RWPE1 (cell line): ENCODE data around the gene CSMD2.

Source experiments
- CTCF ChIA-PET: fragments of 350-600 bp; sonication (Branson Sonifier 250); formaldehyde crosslinking; extraction: SDS; loops from one replicate; lab custom pipeline; 2021; lab: Yijun Ruan, JAX
- POLR2A ChIA-PET: fragments of 400-600 bp; formaldehyde crosslinking; extraction: SDS; loops from one replicate; lab custom pipeline; 2020; ENCODE audit warnings: antibody characterized with exemption; ENCODE audit not compliant: low non-redundant PET; lab: Yijun Ruan, JAX
- DNase-seq: peaks from one replicate; pipeline ENCODE4 v3.0.0; 2012; ENCODE audit warnings: low spot score
- H3K27ac ChIP-seq: fragments of 450-650 bp; 2 replicates; pipeline ENCODE4 v1.5.1; 2017
- TF ChIP-seq, protein P1 (sequence below): fragments of 450-650 bp; conservative IDR thresholded peaks from 2 replicates; pipeline ENCODE4 v1.5.1; 2017; ENCODE audit warnings: low read depth, mild to moderate bottlenecking

CSMD2 gene

DNA sequence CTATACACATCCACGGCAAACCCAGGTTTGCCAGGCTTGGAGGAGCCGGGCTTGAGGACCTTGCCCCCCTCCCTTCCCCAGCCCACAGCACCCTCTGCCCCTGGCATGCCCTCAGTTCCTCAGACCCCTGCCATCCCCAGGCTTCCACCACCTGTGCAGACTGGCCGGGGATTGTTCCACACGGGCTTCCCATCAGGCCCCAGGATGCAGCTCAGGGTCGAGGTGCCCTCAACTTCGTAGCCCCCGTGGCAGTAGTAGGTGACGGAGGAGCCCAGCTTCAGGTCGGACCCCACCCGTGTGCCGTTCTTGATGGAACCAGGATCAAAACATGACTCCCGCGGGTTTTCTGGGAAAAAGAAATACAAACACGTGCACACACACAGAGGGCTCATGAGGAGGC lies 528.8 kb downstream of the CSMD2 start:
- ChIA-PET CTCF (interaction anchor here (0.6 kb wide), 1 partner anchor 11 kb away, joined by 4 read pairs; no protein-coding TSS in a partner anchor), POLR2A (no interaction called here)
- H3K27ac ChIP-seq: no peak overlapping the region
- DNase-seq: no peak
- TF ChIP-seq, protein P1, sequence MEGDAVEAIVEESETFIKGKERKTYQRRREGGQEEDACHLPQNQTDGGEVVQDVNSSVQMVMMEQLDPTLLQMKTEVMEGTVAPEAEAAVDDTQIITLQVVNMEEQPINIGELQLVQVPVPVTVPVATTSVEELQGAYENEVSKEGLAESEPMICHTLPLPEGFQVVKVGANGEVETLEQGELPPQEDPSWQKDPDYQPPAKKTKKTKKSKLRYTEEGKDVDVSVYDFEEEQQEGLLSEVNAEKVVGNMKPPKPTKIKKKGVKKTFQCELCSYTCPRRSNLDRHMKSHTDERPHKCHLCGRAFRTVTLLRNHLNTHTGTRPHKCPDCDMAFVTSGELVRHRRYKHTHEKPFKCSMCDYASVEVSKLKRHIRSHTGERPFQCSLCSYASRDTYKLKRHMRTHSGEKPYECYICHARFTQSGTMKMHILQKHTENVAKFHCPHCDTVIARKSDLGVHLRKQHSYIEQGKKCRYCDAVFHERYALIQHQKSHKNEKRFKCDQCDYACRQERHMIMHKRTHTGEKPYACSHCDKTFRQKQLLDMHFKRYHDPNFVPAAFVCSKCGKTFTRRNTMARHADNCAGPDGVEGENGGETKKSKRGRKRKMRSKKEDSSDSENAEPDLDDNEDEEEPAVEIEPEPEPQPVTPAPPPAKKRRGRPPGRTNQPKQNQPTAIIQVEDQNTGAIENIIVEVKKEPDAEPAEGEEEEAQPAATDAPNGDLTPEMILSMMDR: no peak

DNA sequence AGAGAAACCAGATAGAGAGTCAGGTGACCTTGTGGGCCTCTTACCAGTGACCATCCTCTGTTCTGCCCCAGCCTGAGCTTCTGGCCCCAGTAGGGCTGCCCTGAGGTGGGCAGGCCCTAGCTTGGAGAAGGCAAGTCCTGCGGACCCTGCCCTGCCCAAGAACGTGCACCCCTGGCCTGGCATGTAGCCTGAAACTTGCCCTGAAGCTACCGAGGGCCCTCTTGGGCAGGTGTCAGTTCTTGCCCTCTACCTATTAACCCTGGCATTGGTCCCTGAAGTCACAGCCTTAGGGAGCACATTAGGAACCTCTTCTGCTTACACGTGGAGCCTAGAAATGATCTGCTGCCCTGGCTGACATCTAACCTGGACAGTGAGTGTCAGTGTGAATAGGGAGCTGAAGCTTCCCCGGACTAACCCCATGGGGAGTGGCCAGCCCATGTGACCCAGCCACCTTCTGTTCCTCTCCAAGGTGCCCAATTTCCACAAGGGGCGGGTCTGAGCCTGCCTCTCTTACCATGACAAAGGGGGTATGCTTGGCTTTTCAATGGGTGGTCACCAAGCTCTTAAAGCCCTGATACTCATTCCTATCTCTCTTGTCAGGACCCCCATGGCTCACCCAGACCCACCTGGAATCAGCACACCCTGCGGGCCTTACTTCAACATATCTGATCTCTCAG lies 529.6 kb downstream of the CSMD2 start:
- TF ChIP-seq, protein P1: no peak
- CTCF ChIA-PET: interaction anchor here (0.5 kb wide), 1 partner anchor 10 kb away, joined by 3 read pairs; no protein-coding TSS in a partner anchor
- no peak for DNase-seq
- POLR2A ChIA-PET: no interaction called here
- no peak overlapping the region for H3K27ac ChIP-seq

DNA sequence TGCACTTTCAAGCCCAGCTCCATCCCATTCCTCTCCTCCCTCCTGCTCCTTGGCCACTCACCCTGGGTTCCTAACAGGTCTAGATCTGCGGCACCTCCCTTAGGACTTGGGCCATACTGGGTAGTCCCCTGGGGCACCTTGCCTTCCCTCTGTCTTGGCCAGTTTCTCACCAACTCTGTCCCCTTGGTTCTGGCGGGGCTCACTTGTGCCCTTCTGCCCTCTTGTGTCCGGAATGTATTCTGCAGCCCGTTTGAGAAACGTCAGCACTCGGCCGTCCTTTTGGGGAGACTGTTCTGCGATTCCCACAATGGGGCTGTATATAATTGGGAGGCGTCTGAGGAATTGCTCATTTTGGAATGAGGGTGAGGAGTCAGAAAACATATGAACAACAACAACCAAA lies 530.2 kb downstream of the CSMD2 start:
- POLR2A ChIA-PET: no interaction called here
- CTCF ChIA-PET: interaction anchor here (0.5 to 1.1 kb wide), 3 partner anchors 10 to 951 kb away, joined by 3 read pairs; no protein-coding TSS in a partner anchor
- DNase-seq: peak; percentile 39
- no peak overlapping the region for H3K27ac ChIP-seq
- TF ChIP-seq, protein P1: peak; percentile 61

DNA sequence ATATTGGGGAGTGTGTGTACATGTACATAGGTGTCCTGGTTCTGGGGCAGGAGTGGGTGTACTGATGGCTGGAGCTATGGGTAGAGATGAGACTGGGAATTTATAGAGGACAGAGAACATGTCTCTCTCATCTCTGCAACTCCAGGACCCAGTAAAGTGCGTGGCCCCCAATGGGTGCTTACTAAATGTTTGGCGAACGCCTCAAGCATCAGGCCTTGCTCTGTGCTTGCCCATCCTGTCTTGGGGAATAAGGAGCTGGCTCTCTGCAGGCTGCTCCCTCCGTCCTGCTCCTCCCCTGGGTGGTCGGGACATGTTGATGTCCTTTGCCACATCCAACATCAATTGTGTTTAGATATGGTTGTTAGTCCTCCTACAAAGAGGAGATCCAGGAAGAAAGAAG lies 530.9 kb downstream of the CSMD2 start:
- CTCF ChIA-PET: interaction anchor here (0.6 to 1.5 kb wide), 5 partner anchors 13 to 952 kb away, joined by 3 to 5 read pairs (median 4); no protein-coding TSS in a partner anchor
- DNase-seq: no peak
- H3K27ac ChIP-seq: no peak overlapping the region
- TF ChIP-seq, protein P1: no peak
- POLR2A ChIA-PET: no interaction called here

DNA sequence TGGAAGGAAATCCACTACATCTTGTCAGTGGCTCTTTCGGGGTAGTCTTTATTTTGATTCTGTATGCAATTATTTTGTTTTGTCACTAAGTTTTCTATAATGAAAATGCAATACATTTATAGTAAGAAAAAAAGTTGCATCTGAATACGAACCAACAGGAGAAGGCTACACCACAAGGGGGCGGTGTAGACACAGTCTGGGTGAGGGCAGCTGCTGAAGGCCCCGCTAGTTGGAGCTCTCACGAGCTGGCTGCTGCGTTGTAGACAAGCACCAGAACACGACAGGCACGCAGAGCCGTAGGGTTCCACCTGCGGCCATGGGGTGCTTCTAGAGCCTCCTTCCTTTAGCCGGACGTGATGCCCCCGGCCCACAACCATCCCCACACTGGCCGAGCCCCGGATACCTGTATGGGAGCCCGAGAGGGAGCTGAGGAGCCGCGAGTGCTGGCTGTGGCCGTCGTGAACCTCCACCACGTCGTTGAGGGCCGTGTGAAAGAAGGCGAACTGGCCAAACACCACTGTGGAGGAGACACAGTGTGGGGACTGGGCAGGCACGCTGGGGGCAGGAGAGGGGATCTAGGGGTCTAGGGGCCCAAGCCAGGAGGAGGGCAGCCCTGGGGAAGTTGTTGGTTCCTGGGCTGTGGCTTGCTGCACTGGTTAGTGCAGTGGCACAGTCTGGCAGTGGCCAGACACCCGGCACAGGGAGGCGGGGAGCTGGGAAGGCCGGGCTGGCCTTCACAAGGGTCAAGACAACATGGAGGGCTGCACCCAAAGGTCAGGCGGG lies 531.8 kb downstream of the CSMD2 start:
- peak; percentile 71 for DNase-seq
- ChIA-PET CTCF (interaction anchor here (0.5 to 2.4 kb wide), 22 partner anchors 13 to 1699 kb away, joined by 3 to 9 read pairs (median 3); no protein-coding TSS in a partner anchor), POLR2A (no interaction called here)
- TF ChIP-seq, protein P1: peak; percentile 88
- H3K27ac ChIP-seq: no peak overlapping the region

DNA sequence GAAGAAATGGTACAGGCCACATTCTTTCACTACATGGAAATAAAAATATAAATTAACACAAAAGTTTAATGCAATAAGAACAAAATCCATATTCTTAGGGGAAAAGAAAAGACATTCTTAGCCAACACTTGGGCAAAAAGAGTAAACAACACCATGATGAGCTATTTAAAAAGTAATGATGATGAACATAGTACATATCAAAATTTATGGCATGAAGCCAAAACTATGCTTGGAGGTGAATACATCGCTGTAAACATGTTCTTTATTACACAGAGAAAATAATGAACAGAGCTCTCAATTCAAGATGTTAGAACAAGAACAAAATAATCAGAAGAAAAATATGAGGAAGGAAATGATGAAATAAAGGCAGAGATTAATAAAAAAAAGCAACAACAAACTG lies 534.3 kb downstream of the CSMD2 start:
- no peak overlapping the region for H3K27ac ChIP-seq
- TF ChIP-seq, protein P1: no peak
- no peak for DNase-seq
- ChIA-PET POLR2A (no interaction called here), CTCF (interaction anchor here (0.6 to 0.7 kb wide), 2 partner anchors 148 to 191 kb away, joined by 4 to 6 read pairs; no protein-coding TSS in a partner anchor)
